Hematopoietic multipotent progenitor cell treated with erythropoietin and hydrocortisone succinate and interleukin-3 and kit ligand, for 8 days (in vitro differentiated cells): ENCODE results near the gene CMSS1.

Experiments
- DNase-seq: peaks from one replicate; pipeline ENCODE4 v3.0.0-alpha.2; 2015

CMSS1 gene

DNA sequence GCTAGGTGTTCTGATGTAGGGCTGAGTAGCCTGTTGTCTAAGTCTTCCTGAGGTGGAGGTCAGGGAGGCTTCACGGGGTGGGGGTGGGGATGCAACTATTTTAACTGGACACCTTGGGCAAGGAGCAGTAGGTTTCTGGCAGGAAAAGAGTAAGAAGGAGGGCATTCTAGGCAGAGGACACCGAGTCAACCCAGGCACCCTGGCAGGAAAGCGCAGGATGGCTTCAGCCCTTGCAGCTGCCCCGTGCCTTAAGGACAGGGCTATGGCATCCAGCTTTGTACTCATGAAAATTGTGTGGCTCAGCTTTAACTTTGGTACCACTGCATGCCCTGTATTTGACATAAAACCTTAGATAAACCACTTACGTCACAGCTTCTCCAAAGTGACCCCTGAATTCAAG lies 303.0 kb downstream of the CMSS1 start:
- no peak for DNase-seq

DNA sequence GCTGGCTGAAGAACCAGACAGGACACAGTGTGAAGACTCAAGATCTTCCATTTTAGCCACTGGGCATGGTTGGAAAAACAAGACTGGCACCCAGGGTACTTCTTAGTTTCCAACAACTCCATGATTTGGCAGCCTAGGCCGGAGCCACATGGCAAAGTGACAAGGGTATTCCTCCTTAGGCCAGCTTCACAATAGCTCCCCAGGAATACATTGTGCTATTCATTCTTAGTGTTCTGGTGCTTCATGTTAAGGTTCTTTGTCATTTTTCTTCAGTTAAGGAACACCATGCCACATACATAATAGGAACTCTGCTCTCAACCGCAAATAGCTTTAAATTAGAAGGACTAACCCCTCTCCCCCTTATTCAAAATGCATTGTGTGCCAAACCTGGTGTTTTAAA lies 304.7 kb downstream of the CMSS1 start:
- DNase-seq = no peak

DNA sequence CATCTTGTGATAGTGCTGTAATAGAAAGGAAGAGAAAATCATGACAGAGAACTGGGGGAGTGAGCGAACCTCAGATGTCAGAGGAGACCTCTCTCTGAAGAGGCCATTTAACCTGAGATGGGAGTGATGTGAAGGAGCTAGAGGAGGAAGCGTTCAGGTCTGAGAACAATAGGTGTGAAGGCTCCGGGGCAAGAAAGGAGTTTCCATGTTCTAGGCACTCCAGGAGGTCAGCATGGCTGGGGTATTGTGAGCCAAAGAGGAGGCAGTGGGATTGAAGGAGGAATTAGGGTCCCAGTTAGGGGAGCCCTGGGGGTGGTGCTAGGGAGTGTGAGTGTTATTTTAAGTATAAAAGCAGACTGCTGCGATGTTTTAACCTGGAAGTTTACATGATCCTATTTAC lies 305.4 kb downstream of the CMSS1 start:
- DNase-seq = no peak

DNA sequence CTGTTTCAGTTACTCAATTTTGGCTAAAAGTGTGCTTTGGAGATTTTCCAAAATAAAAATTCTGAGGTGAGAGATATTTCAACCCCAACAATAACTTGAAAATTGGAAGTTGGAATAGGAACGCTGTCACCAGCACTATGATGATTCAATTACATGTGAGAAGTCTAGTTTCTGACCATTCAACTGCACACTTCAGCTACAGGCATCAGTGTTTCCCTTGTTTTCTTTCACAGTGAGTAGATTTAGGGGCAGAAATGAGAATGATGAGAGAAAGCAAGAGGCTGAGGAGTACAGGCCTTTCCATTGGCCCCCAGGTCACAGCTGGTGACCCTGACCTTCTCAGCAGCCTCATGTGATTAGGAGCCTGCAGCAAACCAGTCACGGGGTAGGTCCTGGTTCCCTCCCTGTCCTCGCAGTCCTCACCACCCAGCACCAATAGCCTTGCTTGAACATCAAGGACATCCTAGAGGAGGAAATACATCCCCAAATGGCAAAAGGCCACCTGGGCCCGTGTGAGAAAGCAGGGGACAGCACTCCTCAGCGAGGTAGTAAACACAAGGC lies 306.6 kb downstream of the CMSS1 start:
- DNase-seq = no peak

DNA sequence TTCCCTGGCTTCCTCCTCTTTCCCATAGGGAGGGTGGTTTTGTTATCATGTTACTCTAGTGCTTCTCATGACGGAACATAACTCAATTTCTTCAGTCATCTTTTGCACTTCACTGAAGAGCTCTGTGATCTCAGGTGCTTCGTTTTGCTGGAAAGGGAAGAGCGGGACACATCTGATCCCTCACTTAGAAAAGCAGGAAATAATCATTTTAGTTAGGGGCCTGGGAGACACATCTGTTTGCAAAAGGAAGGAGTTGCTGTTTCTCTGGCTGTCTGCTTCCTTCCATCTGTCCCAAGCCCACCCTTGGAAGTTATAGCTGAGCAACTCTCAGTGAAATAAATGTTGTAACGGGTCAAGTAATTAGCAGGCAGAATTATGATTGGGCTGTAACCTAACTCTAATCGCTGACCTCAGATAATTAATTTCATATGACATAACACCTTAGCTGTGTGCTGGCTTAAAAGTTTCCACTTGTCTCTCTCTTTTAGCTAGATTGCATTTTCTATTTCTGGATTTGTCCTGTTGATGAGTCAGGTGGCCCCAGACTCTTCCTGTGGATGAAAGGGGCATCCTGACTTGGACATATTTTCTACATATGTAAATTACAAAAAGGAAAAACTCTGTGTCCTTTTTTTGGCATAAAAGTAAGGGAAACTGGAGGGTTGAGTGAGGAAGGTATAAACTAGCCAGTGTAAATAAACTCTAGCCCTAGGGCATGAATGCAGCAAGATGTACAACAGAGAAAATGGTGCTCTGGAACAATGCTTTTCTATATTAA lies 307.7 kb downstream of the CMSS1 start:
- DNase-seq = no peak

DNA sequence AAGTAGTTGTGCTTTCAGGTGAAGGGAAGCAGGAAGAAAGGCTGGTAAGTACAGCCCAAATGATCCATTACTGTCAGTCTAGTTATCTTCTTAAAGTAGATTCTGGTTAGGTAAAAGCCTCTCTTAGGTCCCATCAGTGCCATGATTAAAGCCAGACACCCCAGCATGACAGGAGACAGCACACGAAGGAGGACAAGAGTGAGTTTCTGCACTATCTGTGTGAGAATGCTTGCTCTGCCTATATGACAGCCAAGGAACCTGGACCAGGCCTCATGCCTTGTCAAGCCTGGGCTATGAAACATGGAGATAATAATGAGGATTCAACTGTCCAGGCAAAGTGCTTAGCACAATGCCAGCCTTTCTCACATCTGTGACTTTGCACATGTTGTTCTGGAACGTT lies 310.1 kb downstream of the CMSS1 start:
- DNase-seq = no peak

DNA sequence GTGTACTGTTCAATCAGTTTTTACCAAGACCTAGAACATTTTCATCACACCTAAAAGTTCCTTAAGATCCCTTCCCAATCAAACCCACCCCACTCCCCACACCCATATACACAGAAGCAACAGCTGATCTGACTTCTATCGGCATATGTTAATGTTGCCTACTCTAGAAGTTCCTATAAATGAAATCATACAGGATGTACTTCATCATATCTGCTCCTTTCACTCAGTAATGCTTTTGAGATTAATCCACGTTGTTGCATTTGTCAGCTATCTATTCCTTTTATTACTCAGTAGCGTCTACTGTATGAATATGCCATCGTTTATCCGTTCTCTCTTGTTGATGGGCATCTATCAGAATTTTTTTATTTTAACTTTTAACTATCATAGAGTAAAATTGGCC lies 310.9 kb downstream of the CMSS1 start:
- no peak for DNase-seq

DNA sequence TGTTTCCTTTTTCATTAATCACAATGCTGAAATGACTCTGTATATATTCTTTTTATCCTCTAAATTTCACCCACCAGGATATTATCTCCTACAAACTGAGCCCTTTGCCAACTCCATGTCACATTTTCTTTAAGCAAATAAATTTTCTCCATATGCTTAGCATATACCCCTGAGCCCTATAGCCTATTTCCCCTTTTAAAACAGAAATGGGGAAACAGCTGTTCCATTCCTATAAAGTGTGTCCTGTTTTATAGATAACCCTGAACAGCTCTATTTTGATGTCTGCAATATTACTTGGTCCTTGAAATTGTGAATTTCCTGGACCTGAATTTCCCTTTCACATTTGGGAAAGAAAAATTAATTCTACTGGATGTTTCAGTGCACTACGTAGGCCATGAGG lies 312.3 kb downstream of the CMSS1 start:
- DNase-seq = no peak

DNA sequence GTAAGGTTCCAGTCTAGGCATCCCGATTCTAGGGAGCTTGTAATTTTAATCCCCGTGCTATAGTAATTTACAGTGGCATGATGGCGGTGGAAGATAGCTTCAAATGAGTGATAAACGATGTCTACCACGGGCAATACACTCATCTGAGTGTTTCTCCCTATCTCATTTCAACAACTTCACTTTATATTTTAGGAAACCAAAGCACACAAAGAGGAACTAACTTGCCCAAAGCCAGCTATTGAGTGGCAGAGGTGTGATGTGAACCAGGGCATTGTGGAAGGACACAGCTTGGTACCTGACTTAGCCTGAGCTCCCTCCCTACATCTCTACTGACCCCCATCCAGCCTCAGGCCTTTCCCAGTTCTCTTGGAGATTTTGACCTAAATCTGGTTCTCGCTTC lies 313.6 kb downstream of the CMSS1 start:
- DNase-seq = no peak

DNA sequence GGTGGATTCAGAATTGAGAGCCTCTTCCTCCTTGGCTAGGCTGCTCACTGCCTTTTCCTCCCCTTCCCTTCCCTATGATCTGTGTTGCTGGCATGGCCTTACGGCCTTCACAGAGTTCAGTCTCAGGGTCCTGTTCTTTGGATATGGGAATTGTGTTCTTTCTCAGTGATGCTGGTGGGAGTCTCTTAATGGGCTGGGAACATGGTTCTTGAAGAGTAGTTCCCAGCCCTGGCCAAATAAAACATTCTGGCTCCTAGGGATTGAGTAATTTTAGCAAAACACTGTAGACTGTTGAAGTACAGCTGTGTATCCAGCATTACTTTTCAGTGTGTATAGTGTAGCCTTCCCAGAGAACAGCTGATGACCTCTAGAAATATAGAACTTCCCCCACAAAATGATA lies 319.3 kb downstream of the CMSS1 start:
- no peak for DNase-seq

DNA sequence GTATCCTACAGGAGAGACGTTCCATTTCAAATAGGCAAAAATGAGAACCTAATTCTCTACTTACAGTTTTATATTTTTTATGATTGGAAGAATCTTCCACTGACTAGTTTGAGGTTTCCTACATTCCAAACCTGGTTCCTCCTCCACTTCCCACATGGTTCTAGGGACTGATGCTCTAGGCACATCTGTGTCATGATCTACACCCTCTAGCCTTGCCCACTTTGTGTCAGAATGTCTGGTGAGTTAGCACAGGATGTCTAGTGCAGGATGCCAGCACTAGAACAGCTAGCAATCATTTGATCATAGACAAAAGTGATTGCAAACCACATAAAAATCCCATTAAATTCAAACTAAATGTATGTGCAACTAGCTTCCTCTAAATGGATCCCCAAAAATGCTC lies 323.3 kb downstream of the CMSS1 start:
- no peak for DNase-seq

DNA sequence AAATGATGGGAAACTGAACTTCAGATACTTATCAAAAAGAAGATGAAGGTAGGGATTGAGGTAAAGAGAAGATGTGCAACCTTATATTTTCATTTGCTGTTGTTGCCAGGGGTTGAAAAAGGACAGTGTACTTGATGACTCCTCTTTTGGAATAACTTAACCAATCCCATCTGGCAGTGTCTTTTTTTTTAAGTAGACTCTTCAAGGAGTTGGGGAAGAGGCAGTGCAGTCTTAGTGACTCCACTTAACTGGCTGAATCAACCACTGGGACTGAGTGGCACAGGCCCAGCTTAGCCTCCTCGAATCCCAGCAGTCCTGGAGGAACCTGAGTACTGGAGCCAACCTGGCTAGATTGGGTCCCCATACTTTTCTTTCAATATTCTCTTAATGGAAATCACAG lies 323.9 kb downstream of the CMSS1 start:
- no peak for DNase-seq

DNA sequence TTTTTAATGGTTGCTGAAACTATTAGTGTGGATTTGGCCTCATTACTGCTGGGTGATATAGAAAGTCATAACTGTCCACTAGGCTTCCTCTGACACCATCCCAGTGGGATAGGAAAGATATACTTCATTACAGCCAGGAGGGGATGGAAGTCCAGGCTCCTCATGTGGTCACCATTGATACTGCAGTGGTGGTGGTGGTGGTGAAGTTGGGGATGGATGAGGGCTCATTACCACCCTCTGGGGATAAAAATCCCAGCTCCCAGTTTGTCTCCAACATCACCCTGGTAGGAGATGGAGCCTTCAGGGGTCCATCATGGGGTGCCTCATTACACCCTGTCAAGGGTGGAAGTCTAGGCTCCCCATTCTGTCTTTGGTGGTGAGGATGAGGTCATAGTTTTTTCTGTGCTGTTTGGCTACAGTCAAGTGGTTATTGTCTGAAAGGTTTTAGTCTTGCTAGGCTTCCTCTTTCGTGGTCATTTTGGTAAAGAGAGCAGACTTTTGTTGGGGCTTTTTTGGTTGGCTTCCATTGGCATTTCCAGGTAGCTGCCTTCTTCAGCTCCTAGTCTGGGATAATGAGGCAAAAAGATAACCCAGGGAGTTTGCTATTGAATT lies 326.7 kb downstream of the CMSS1 start:
- DNase-seq = no peak

DNA sequence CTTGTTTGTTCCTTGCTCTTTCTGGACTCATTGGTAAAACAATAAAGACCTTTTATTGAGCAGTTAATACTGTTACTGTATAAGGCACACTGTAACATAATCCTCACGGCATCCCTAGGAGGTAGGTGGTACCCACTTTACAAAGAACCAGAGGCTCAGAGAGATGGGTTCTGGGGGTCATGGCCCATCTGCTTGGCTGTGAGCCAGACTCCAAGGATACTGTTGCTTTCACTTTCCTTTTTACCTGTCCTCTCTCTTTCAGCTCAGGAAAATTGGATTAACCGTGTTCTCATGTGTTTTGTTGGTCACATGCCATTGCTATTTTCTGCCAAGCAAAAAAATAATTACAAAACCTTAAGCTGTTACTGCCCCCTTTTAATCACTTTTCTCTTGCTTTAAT lies 331.5 kb downstream of the CMSS1 start:
- no peak for DNase-seq

DNA sequence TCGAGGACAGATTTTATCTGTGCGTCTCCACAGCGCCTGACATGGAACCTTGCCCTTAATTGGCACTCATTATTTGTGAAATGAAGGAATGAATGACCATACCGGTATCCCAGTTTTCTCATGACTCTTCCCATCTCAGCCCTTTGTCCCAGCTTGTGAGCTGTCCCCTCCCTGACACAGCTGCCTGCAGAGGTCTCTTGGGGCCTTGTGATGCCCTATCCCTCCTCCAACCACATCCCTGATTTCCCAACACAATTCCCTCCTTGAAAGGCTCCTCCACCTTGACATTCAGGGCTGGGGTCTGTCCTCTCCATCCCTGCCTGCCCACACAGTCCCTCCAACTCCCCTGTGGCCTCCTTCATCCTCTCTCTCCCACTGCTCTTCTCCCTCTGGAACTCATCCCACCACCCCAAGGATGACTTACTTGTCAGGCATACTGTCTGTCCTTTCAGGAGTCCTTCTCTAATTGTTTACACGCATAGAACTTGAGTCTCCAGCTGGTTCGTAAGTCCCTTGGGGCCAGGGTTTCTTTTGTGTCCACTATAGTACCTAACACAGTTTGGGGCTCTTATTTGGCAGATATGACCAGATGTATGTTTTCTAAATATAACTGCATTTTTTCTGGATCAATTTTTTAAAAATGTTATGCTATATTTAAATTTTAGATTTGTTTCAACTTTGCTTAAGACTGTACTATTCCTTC lies 332.2 kb downstream of the CMSS1 start:
- DNase-seq = no peak

DNA sequence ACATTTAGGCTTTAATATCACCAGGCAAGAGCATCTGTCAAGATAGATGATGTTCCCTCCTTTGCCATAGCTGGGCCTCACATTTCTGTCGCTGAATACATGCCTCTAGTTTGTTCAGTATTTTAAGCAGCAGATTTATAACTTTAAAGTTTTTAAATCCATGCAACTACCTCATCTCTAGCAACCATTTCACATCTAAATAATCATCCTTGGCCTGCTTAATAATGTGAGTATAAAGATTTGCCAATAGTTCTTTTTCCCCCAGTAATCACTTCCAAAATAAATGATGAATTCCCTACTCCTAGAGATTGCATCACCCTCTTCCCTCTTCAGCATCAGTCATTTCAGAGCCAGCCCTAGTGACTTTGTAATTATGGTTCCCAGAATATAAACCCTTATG lies 332.8 kb downstream of the CMSS1 start:
- DNase-seq = no peak

DNA sequence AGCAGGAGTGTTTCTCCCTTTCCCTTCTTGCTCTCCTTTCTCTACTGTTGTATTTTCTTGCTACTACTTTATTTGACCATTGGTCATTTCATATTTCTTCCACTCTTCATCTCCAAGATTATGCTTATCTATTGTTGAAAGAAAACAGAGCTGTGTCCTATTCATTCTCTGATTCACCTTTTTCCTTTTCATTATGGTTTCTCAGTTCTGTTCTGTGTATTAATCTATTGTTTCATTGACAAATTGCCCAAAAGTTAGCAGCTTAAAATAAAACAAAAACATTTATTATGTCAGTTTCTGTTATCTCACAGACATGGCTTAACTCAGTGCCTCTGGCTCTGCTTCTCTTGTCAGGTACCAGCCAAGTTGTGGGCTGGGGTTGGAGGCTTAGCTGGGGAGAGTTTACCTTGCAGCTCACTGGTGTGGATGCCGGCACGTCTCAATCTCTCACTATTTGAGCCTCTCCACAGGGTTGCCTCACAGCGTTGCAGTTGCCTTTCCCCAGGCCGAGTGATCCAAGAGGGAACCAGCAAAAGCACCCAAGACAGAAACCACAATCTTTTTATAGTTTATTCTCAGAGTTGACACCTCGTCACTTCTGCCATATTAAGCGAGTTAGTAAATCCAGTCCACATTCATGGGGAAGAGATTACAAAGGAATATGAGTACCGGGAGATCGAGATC lies 333.5 kb downstream of the CMSS1 start:
- no peak for DNase-seq

DNA sequence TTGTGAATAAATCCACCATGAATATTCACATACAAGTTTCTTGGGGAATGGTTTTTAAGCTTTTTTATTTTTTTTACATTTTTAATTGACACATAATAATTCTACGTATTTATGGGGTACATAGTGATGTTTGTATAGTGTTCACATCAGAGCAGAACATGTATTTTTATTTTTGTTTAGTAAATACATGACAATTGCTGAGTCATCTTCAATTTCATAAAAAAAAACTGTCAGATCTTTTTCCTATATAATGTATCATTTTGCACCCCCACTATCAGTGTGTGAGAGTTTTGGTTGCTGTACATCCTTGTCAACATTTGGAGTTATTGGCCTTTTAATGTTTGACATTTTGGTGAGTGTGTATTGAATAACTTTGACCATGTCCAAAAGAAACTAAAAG lies 336.5 kb downstream of the CMSS1 start:
- DNase-seq = no peak

DNA sequence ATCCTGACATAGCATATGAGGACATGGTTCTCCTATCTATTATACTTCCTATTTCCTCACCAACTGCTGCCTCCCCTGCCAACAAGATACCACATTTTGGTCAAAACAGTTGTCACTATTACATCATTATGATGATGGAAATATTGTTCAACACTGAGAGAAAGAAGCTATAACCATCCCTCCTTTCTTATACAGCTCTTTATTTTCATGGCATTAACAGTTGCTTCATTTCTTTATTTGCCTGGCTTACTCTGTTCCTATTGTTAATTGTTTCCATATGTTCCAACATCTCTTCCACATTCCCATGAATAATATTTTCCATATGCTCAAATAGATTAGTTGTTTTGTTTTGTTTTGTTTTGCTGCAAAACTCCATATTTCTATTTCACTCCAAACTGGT lies 337.5 kb downstream of the CMSS1 start:
- no peak for DNase-seq

DNA sequence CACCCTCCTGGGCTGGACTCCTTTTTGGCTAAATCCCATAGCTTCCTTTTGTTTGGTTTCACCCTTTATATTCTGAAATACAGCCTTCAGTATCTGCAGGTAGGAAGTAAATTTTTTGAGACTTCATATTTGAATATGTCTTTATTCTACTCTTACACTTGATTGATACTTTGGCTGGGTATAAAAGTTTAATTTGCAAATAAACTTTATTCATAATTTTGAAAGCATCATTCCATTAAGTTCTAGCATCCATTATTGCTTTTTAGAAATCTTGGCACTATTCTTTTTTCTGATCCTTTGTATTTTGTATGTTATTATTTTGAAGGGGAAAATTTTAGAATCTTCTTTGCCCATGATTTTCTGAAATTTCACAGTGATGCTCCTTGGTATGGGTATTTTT lies 337.9 kb downstream of the CMSS1 start:
- no peak for DNase-seq

DNA sequence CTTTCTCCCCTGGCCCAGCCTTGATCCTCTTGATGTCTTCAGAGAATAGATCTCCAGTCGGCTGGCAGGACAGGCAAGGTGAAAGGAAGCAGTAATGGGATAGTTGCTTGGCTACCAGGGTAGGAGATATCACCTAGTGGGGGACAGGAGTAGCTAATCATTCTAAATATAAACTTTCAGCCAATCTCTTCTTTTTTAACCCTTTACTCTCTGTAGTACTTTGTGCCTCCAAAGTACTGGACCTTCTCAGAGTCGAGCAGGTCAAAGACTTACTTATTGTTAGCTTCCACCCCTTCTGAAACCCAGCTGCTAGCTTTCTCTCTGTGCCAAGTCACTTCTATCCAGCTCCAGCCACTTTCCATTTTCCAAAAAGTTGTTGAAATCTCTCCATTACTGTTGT lies 340.0 kb downstream of the CMSS1 start:
- DNase-seq = no peak

DNA sequence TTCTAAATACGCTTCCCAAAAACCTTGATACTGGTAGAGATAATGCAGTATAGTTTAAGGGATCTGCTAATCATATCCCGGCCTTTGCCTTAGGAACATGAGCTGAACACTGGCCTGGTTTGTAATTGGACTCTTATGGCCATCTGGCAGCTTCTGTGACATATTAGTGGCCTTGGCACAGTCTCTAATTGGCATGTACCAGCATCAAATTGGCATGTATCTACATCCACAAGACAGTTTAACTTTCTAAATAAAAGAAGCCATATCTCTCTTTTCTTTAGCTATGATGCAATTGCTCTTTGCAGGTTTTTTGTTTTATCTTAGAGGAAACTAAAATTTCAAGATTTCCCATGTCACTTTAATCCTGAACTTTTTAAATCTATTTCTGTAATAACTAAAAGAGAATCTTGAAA lies 341.3 kb downstream of the CMSS1 start:
- DNase-seq = no peak
